Breast epithelium (tissue), 4 donors: ENCODE data around the gene ATAD3B. TPM values are rescaled to one million over a fixed set of nuclear protein-coding genes. Genes with fewer than 3 reads are reported as not detected.
"Not testable (repeated sequence)": the region's sequence is repeated elsewhere in the genome, so short reads cannot be mapped to it uniquely, and the experiment has no call there.

ENCODE experiments used
- DNase-seq, 2 donors: peaks; one replicate each; pipeline ENCODE4 v3.0.0-alpha.2; 2019; ENCODE audit warnings: low spot score in 2 of 2
- H3K27ac ChIP-seq, 2 donors: fragments of 200-600 bp; sonication (generic) in 1 of 2; one replicate each; pipeline ENCODE4 v1.5.1; 2016 to 2019; ENCODE audit warnings: mild to moderate bottlenecking in 1 of 2
- H3K27me3 ChIP-seq, 2 donors: fragments of 200-600 bp; sonication (generic) in 1 of 2; one replicate each; pipeline versions ENCODE4 v1.5.1 to v1.6.0; 2017 to 2019; ENCODE audit warnings: control low read depth in 1 of 2, mild to moderate bottlenecking in 1 of 2
- H3K36me3 ChIP-seq: fragments of 200-600 bp; one replicate; pipeline ENCODE4 v1.5.1; 2019
- H3K4me1 ChIP-seq, 2 donors: fragments of 200-600 bp; sonication (generic); one replicate each; pipeline ENCODE4 v1.5.1; 2016 to 2019; ENCODE audit warnings: control low read depth in 1 of 2
- H3K4me3 ChIP-seq, 3 donors: fragments of 200-600 bp; sonication (generic); 1 replicate in 2 of 3; 2 replicates in 1 of 3; pipeline ENCODE4 v1.5.1; 2016 to 2019; ENCODE audit warnings: mild to moderate bottlenecking in 3 of 3, moderate library complexity in 2 of 3
- H3K9me3 ChIP-seq, 2 donors: fragments of 200-600 bp; sonication (generic) in 1 of 2; one replicate each; pipeline ENCODE4 v1.5.1; 2016 to 2019; ENCODE audit warnings: control low read depth in 1 of 2
- CTCF ChIP-seq, 3 donors: fragments of 450-650 bp; IDR thresholded peaks; one replicate each; pipeline ENCODE4 v1.5.1; 2016 to 2017; ENCODE audit warnings: antibody characterized with exemption in 3 of 3, mild to moderate bottlenecking in 3 of 3, moderate library complexity in 3 of 3
- POLR2A ChIP-seq: fragments of 450-650 bp; IDR thresholded peaks from one replicate; pipeline ENCODE4 v1.6.1; 2016; ENCODE audit warnings: antibody characterized with exemption, mild to moderate bottlenecking, moderate library complexity
- POLR2AphosphoS5 ChIP-seq, 3 donors: sonication (generic); formaldehyde crosslinking; IDR thresholded peaks; one replicate each; pipeline ENCODE4 v1.6.1; 2017; ENCODE audit warnings: antibody characterized with exemption in 3 of 3
- intact Hi-C: fragments of 100-400 bp; cut with DNase I; formaldehyde crosslinking; loops from one replicate; pipeline ENCODE4 v1.15.1; 2023; ENCODE audit warnings: low total_unique reads
- total RNA-seq, 3 donors: library from RNA; depleted of rRNA; stranded (reverse); fragments of >200 nt; gene quantifications; one replicate each; pipeline ENCODE4 v1.1.0, GENCODE V29; 2016

Gene ATAD3B
- total RNA-seq, 3 donors from 2014 or later, result 9.9 to 22.9 (median 22.4) TPM

GRCh38 chr1:1470626-1471388 lies 758 bp upstream of the ATAD3B start:
- Histone ChIP-seq H3K4me3 (peak overlapping the region; percentile 58 to 85 (median 77)), H3K4me1 (peaks cover 0 to 4% of the 10 kb centered on the region in 2 donors), H3K36me3 (no peaks in the 10 kb centered on the region), H3K27me3 (no peaks in the 10 kb centered on the region), H3K9me3 (no peaks in the 10 kb centered on the region), H3K27ac (peak overlapping the region; percentile 85 to 87)
- intact Hi-C loops, result no loop called here
- no peak for TF ChIP-seq POLR2A
- no peak for TF ChIP-seq POLR2AphosphoS5 (IDR thresholded peaks at IDR 0.05)
- no peak for TF ChIP-seq CTCF (IDR thresholded peaks at IDR 0.05)
- no peak for DNase-seq

GRCh38 chr1:1472053-1472876 lies 700 bp downstream of the ATAD3B start:
- intact Hi-C loops, H3K4me1 ChIP-seq, H3K36me3 ChIP-seq, DNase-seq, H3K27me3 ChIP-seq, H3K9me3 ChIP-seq: not testable (repeated sequence)
- Histone ChIP-seq H3K27ac (peak overlapping the region in 1 of 2 donors; percentile 85), H3K4me3 (peak overlapping the region; percentile 58 to 85 (median 77))

GRCh38 chr1:1476011-1476410 lies 4.4 kb downstream of the ATAD3B start:
- H3K27me3 ChIP-seq, intact Hi-C loops, H3K36me3 ChIP-seq, H3K9me3 ChIP-seq, H3K4me3 ChIP-seq, H3K27ac ChIP-seq, DNase-seq, H3K4me1 ChIP-seq: not testable (repeated sequence)

GRCh38 chr1:1477206-1477605 lies 5.6 kb downstream of the ATAD3B start:
- intact Hi-C loops, result no loop called here

GRCh38 chr1:1479547-1480487 lies 8.3 kb downstream of the ATAD3B start:
- no peak for DNase-seq
- intact Hi-C loops, result loop anchor here (10.0 kb wide), 1 partner anchor 455 kb away; the partner anchor contains the start of gene AGRN
- Histone ChIP-seq H3K9me3 (no peaks in the 10 kb centered on the region), H3K4me1 (no peaks in the 10 kb centered on the region), H3K27me3 (no peaks in the 10 kb centered on the region), H3K27ac (no peak overlapping the region), H3K4me3 (no peak overlapping the region), H3K36me3 (no peaks in the 10 kb centered on the region)
- TF ChIP-seq POLR2A (no peak), CTCF (IDR thresholded peaks at IDR 0.05) (no peak), POLR2AphosphoS5 (IDR thresholded peaks at IDR 0.05) (no peak)

More at GRCh38 chr1:1477206-1477605, 5.6 kb downstream of the ATAD3B start:
- no peak overlapping the region for H3K27ac ChIP-seq
- no peak for DNase-seq
- no peaks in the 10 kb centered on the region for H3K9me3 ChIP-seq
- H3K36me3 ChIP-seq, result no peaks in the 10 kb centered on the region
- no peaks in the 10 kb centered on the region for H3K27me3 ChIP-seq
- H3K4me1 ChIP-seq, result peaks cover 0 to 4% of the 10 kb centered on the region in 2 donors
- no peak overlapping the region for H3K4me3 ChIP-seq
- TF ChIP-seq POLR2A, result no peak
- TF ChIP-seq CTCF (IDR thresholded peaks at IDR 0.05), result no peak
- no peak for TF ChIP-seq POLR2AphosphoS5 (IDR thresholded peaks at IDR 0.05)

- not testable (repeated sequence) for DNase-seq, H3K4me1 ChIP-seq, H3K27ac ChIP-seq, H3K9me3 ChIP-seq, H3K4me3 ChIP-seq, H3K27me3 ChIP-seq, H3K36me3 ChIP-seq
- intact Hi-C loops, result loop anchor here (10.0 kb wide), 1 partner anchor 456 kb away; the partner anchor contains the start of gene AGRN
Measured at GRCh38 chr1:1480488-1480867, 8.9 kb downstream of the ATAD3B start.

GRCh38 chr1:1481811-1482210 lies 10.2 kb downstream of the ATAD3B start:
- H3K36me3 ChIP-seq, result not testable (repeated sequence)

More at GRCh38 chr1:1481811-1482210, 10.2 kb downstream of the ATAD3B start:
- not testable (repeated sequence) for H3K4me1 ChIP-seq, H3K27ac ChIP-seq, DNase-seq, H3K4me3 ChIP-seq, H3K9me3 ChIP-seq, H3K27me3 ChIP-seq
- intact Hi-C loops, result loop anchor here (10.0 kb wide), 1 partner anchor 457 kb away; the partner anchor contains the start of gene AGRN
